GM23338 (cell line): ENCODE data around the gene ANO1.

Experiments used
- CREB1 ChIP-seq: fragments of 250-450 bp; sonication (Bioruptor Pico); IDR thresholded peaks from 2 replicates; pipeline ENCODE4 v1.5.0; 2020; ENCODE audit warnings: low read depth, mild to moderate bottlenecking, moderate library complexity
- CTCF ChIP-seq, 2 experiments: fragments of 200-600 bp in 1 of 2; sonication (generic) in 1 of 2; conservative IDR thresholded peaks; 2 replicates each; pipeline versions ENCODE4 v1.5.1 to v1.6.1; 2016 to 2017; ENCODE audit warnings: antibody characterized with exemption in 2 of 2, low read depth in 2 of 2, mild to moderate bottlenecking in 2 of 2, moderate library complexity in 1 of 2
- EZH2 ChIP-seq: fragments of 200-600 bp; sonication (generic); IDR thresholded peaks from one replicate; pipeline ENCODE4 v1.8.0; 2017; ENCODE audit warnings: antibody characterized with exemption, mild to moderate bottlenecking, low read depth; ENCODE audit not compliant: unreplicated experiment
- EZH2phosphoT487 ChIP-seq: fragments of 200-600 bp; sonication (generic); IDR thresholded peaks from one replicate; pipeline ENCODE4 v1.8.1; 2018; ENCODE audit warnings: antibody characterized with exemption; ENCODE audit not compliant: unreplicated experiment
- JUNB ChIP-seq: IDR thresholded peaks from one replicate; pipeline ENCODE4 v1.6.1; 2016; ENCODE audit warnings: antibody characterized with exemption; ENCODE audit not compliant: unreplicated experiment
- NANOG ChIP-seq: IDR thresholded peaks from 2 replicates; pipeline ENCODE4 v1.6.1; 2016; ENCODE audit warnings: antibody characterized with exemption, borderline replicate concordance
- POLR2AphosphoS5 ChIP-seq: IDR thresholded peaks from 2 replicates; pipeline ENCODE4 v1.6.1; 2016; ENCODE audit warnings: antibody characterized with exemption, low read depth
- REST ChIP-seq: IDR thresholded peaks from one replicate; pipeline ENCODE4 v1.6.1; 2018; ENCODE audit warnings: antibody characterized with exemption; ENCODE audit not compliant: unreplicated experiment
- STAT1 ChIP-seq: IDR thresholded peaks from one replicate; pipeline ENCODE4 v1.6.1; 2016; ENCODE audit warnings: antibody characterized with exemption; ENCODE audit not compliant: unreplicated experiment
- ZNF114 ChIP-seq: fragments of 250-450 bp; sonication (Bioruptor Pico); IDR thresholded peaks from 2 replicates; pipeline ENCODE4 v1.5.0; 2020; ENCODE audit warnings: mild to moderate bottlenecking, moderate library complexity
- ZNF331 ChIP-seq: fragments of 250-450 bp; sonication (Bioruptor Pico); IDR thresholded peaks from 2 replicates; pipeline ENCODE4 v1.5.0; 2020; ENCODE audit warnings: low read depth, mild to moderate bottlenecking, moderate library complexity

- TF ChIP-seq CTCF (conservative IDR thresholded peaks at IDR 0.05; ENCODE audit: low read depth in 2 of 2) (no peak), EZH2 (no peak), POLR2AphosphoS5 (no peak), JUNB (no peak), CREB1 (CRISPR knock-in tag) (no peak), ZNF114 (CRISPR knock-in tag) (no peak), REST (no peak), EZH2phosphoT487 (no peak), STAT1 (no peak), ZNF331 (CRISPR knock-in tag) (no peak), NANOG (no peak)
Observed at GRCh38 chr11:70032470-70032795, 45.7 kb upstream of the ANO1 start.
